ENCODE measurements around the gene NLRP13.

NLRP13 gene

DNA sequence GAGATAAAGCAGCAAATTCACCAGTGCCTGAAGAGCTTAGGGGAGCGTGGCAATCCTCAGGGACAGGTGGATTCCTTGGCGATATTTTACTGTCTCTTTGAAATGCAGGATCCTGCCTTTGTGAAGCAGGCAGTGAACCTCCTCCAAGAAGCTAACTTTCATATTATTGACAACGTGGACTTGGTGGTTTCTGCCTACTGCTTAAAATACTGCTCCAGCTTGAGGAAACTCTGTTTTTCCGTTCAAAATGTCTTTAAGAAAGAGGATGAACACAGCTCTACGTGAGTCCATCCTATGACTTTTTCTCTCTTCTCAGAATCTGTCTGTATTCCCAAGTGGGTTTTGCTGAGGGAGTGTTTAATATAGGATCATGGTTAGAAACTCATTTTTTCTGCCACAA lies 73.2 kb downstream of the NLRP13 start:
- no peak for TF ChIP-seq TCF12 (IDR thresholded peaks at IDR 0.05; ENCODE audit: low read depth)
- TF ChIP-seq FOXM1 (IDR thresholded peaks at IDR 0.05; ENCODE audit: borderline replicate concordance, low read depth) = no peak
- no peak for TF ChIP-seq EGR1 (IDR thresholded peaks at IDR 0.05)
- TF ChIP-seq, protein P1, sequence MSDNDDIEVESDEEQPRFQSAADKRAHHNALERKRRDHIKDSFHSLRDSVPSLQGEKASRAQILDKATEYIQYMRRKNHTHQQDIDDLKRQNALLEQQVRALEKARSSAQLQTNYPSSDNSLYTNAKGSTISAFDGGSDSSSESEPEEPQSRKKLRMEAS (IDR thresholded peaks at IDR 0.05) = no peak
- TF ChIP-seq TAF1 (IDR thresholded peaks at IDR 0.05; ENCODE audit: low read depth) = no peak
- no peak for TF ChIP-seq RAD21 (IDR thresholded peaks at IDR 0.05; ENCODE audit: low read depth)
- no peak for TF ChIP-seq TEAD4 (IDR thresholded peaks at IDR 0.05)
- no peak for TF ChIP-seq NFIC (IDR thresholded peaks at IDR 0.05)
- TF ChIP-seq ZBTB7A (IDR thresholded peaks at IDR 0.05; ENCODE audit: low read depth) = no peak
- TF ChIP-seq, protein P2, sequence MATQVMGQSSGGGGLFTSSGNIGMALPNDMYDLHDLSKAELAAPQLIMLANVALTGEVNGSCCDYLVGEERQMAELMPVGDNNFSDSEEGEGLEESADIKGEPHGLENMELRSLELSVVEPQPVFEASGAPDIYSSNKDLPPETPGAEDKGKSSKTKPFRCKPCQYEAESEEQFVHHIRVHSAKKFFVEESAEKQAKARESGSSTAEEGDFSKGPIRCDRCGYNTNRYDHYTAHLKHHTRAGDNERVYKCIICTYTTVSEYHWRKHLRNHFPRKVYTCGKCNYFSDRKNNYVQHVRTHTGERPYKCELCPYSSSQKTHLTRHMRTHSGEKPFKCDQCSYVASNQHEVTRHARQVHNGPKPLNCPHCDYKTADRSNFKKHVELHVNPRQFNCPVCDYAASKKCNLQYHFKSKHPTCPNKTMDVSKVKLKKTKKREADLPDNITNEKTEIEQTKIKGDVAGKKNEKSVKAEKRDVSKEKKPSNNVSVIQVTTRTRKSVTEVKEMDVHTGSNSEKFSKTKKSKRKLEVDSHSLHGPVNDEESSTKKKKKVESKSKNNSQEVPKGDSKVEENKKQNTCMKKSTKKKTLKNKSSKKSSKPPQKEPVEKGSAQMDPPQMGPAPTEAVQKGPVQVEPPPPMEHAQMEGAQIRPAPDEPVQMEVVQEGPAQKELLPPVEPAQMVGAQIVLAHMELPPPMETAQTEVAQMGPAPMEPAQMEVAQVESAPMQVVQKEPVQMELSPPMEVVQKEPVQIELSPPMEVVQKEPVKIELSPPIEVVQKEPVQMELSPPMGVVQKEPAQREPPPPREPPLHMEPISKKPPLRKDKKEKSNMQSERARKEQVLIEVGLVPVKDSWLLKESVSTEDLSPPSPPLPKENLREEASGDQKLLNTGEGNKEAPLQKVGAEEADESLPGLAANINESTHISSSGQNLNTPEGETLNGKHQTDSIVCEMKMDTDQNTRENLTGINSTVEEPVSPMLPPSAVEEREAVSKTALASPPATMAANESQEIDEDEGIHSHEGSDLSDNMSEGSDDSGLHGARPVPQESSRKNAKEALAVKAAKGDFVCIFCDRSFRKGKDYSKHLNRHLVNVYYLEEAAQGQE (IDR thresholded peaks at IDR 0.05; ENCODE audit: low read depth) = no peak
- no peak for TF ChIP-seq CEBPB (IDR thresholded peaks at IDR 0.05)
- TF ChIP-seq, protein P3, sequence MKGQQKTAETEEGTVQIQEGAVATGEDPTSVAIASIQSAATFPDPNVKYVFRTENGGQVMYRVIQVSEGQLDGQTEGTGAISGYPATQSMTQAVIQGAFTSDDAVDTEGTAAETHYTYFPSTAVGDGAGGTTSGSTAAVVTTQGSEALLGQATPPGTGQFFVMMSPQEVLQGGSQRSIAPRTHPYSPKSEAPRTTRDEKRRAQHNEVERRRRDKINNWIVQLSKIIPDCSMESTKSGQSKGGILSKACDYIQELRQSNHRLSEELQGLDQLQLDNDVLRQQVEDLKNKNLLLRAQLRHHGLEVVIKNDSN (IDR thresholded peaks at IDR 0.05) = no peak
- TF ChIP-seq CREB1 (IDR thresholded peaks at IDR 0.05; ENCODE audit: low read depth) = no peak

DNA sequence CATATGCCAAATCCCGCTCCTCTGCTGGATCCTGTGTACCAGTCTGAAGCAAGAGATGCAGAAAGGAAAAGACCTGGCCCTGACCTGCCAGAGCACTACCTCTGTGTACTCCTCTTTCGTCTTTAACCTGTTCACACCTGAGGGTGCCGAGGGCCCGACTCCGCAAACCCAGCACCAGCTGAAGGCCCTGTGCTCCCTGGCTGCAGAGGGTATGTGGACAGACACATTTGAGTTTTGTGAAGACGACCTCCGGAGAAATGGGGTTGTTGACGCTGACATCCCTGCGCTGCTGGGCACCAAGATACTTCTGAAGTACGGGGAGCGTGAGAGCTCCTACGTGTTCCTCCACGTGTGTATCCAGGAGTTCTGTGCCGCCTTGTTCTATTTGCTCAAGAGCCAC lies 73.7 kb downstream of the NLRP13 start:
- TF ChIP-seq EGR1 (IDR thresholded peaks at IDR 0.05) (no peak), YY1 (IDR thresholded peaks at IDR 0.05; ENCODE audit: low read depth) (no peak), TEAD4 (IDR thresholded peaks at IDR 0.05) (no peak), EP300 (IDR thresholded peaks at IDR 0.05; ENCODE audit: borderline replicate concordance) (no peak), CREB1 (IDR thresholded peaks at IDR 0.05; ENCODE audit: low read depth) (no peak), TCF12 (IDR thresholded peaks at IDR 0.05; ENCODE audit: low read depth) (no peak), FOXM1 (IDR thresholded peaks at IDR 0.05; ENCODE audit: borderline replicate concordance, low read depth) (no peak), TAF1 (IDR thresholded peaks at IDR 0.05; ENCODE audit: low read depth) (no peak), CEBPB (IDR thresholded peaks at IDR 0.05) (no peak), NFIC (IDR thresholded peaks at IDR 0.05) (no peak)
- TF ChIP-seq, protein P3 (IDR thresholded peaks at IDR 0.05) = no peak
- TF ChIP-seq, protein P2 (IDR thresholded peaks at IDR 0.05; ENCODE audit: low read depth) = no peak

DNA sequence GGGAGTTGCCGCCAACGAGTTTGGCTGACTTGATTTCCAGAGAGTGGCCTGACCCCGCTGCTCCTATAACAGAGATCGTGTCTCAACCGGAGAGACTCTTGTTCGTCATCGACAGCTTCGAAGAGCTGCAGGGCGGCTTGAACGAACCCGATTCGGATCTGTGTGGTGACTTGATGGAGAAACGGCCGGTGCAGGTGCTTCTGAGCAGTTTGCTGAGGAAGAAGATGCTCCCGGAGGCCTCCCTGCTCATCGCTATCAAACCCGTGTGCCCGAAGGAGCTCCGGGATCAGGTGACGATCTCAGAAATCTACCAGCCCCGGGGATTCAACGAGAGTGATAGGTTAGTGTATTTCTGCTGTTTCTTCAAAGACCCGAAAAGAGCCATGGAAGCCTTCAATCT lies 74.2 kb downstream of the NLRP13 start:
- TF ChIP-seq, protein P3 (IDR thresholded peaks at IDR 0.05) = no peak
- no peak for TF ChIP-seq EP300 (IDR thresholded peaks at IDR 0.05; ENCODE audit: borderline replicate concordance)
- TF ChIP-seq TEAD4 (IDR thresholded peaks at IDR 0.05) = no peak
- TF ChIP-seq, protein P2 (IDR thresholded peaks at IDR 0.05; ENCODE audit: low read depth) = no peak
- no peak for TF ChIP-seq TAF1 (IDR thresholded peaks at IDR 0.05; ENCODE audit: low read depth)
- no peak for TF ChIP-seq EGR1 (IDR thresholded peaks at IDR 0.05)
- TF ChIP-seq RAD21 (IDR thresholded peaks at IDR 0.05; ENCODE audit: low read depth) = no peak
- TF ChIP-seq FOXM1 (IDR thresholded peaks at IDR 0.05; ENCODE audit: borderline replicate concordance, low read depth) = no peak
- no peak for TF ChIP-seq NFIC (IDR thresholded peaks at IDR 0.05)
- TF ChIP-seq CEBPB (IDR thresholded peaks at IDR 0.05) = no peak
- TF ChIP-seq ZBTB7A (IDR thresholded peaks at IDR 0.05; ENCODE audit: low read depth) = no peak
- no peak for TF ChIP-seq TCF12 (IDR thresholded peaks at IDR 0.05; ENCODE audit: low read depth)
- no peak for TF ChIP-seq CREB1 (IDR thresholded peaks at IDR 0.05; ENCODE audit: low read depth)
- TF ChIP-seq, protein P1 (IDR thresholded peaks at IDR 0.05) = no peak
- TF ChIP-seq YY1 (IDR thresholded peaks at IDR 0.05; ENCODE audit: low read depth) = no peak

DNA sequence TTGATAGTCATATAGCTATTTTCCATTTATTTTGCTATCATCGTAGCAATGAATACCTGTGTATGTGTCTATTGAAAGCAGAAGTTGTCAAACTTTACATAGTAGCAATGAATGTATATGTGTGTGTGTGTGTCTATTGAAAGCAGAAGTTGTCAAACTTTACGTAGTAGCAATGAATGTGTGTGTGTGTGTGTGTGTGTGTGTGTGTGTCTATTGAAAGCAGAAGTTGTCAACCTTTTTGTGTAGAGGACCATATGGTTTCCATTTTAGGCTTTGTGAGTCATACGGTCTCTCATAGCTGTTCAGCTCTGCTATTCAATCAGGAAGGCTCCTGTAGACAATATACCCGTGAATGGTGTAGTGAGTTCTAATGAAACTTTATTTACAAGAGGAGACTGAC lies 75.0 kb downstream of the NLRP13 start:
- TF ChIP-seq, protein P1 (IDR thresholded peaks at IDR 0.05) = no peak
- TF ChIP-seq TEAD4 (IDR thresholded peaks at IDR 0.05) (no peak), NFIC (IDR thresholded peaks at IDR 0.05) (no peak), CEBPB (IDR thresholded peaks at IDR 0.05) (no peak), TCF12 (IDR thresholded peaks at IDR 0.05; ENCODE audit: low read depth) (no peak)
- TF ChIP-seq, protein P3 (IDR thresholded peaks at IDR 0.05) = no peak
